GM12878 (cell line): ENCODE data around the gene KIF20B. TPM values are rescaled to one million over a fixed set of nuclear protein-coding genes. Genes with fewer than 3 reads are reported as not detected.

Experiments used
- ATAC-seq: fragments of 200-7000 bp; cut with Tn5 transposase; 3 replicates; pipeline ENCODE4 v1.9.1; 2020; ENCODE audit warnings: mild to moderate bottlenecking, moderate library complexity
- BruUV-seq: library from RNA; stranded (reverse); fragments of 400-500 nt; replicated peaks from 2 replicates; lab custom pipeline; 2021; lab: Mats Ljungman, UMichigan
- CTCF ChIA-PET: fragments of 300-600 bp; sonication (Branson Sonifier 250); formaldehyde crosslinking; extraction: SDS; loops from one replicate; lab custom pipeline; 2021; ENCODE audit warnings: inconsistent platforms; lab: Yijun Ruan, JAX
- POLR2A ChIA-PET: fragments of 350-600 bp; formaldehyde crosslinking; extraction: SDS; loops from one replicate; lab custom pipeline; 2021; ENCODE audit warnings: inconsistent platforms; lab: Charles Lee
- RAD21 ChIA-PET: fragments of 300-600 bp; sonication (Branson Sonifier 250); formaldehyde crosslinking; loops from one replicate; lab custom pipeline; 2023; ENCODE audit warnings: antibody characterized with exemption; ENCODE audit not compliant: unreplicated experiment; lab: Charles Lee
- SMC1A ChIA-PET: fragments of 300-600 bp; sonication (Branson Sonifier 250); formaldehyde crosslinking; loops from one replicate; lab custom pipeline; 2023; ENCODE audit not compliant: unreplicated experiment, uncharacterized antibody; lab: Charles Lee
- DNase-seq: peaks from one replicate; pipeline ENCODE4 v3.0.0-alpha.2; 2011; ENCODE audit warnings: low read depth, low spot score
- FAIRE-seq: peaks from 3 replicates; lab custom pipeline; 2011; peaks lifted over from hg19 to GRCh38; lab: Jason Lieb, UNC
- H2AFZ ChIP-seq: 2 replicates; pipeline ENCODE4 v1.6.0; 2011; ENCODE audit warnings: low read depth, low read length, control low read depth; ENCODE audit not compliant: control insufficient read depth
- H3K27ac ChIP-seq: 2 replicates; pipeline ENCODE4 v1.5.1; 2011; ENCODE audit warnings: control low read depth; ENCODE audit not compliant: control insufficient read depth, insufficient read depth
- H3K27me3 ChIP-seq, 2 experiments: replicated peaks in 1 of 2; 2 replicates each; pipeline versions ENCODE4 v1.6.0 to v1.6.1; 2011; ENCODE audit warnings: low read length in 1 of 2; ENCODE audit not compliant: control insufficient read depth in 2 of 2, insufficient read depth in 2 of 2
- H3K36me3 ChIP-seq, 2 experiments: 2 replicates each; pipeline ENCODE4 v1.5.1; 2011; ENCODE audit warnings: low read length in 1 of 2; ENCODE audit not compliant: control insufficient read depth in 2 of 2, insufficient read depth in 2 of 2
- H3K4me1 ChIP-seq: 2 replicates; pipeline ENCODE4 v1.6.1; 2011; ENCODE audit warnings: mild to moderate bottlenecking, low read length, moderate library complexity, mixed read lengths; ENCODE audit not compliant: control insufficient read depth, insufficient read depth
- H3K4me2 ChIP-seq: 2 replicates; pipeline ENCODE4 v1.6.0; 2011; ENCODE audit warnings: control low read depth; ENCODE audit not compliant: control insufficient read depth, insufficient read depth
- H3K4me3 ChIP-seq: fragments of 200-600 bp; sonication (generic); 2 replicates; pipeline ENCODE4 v1.5.1; 2016
- H3K79me2 ChIP-seq: 2 replicates; pipeline ENCODE4 v1.6.0; 2011; ENCODE audit warnings: low read length; ENCODE audit not compliant: control insufficient read depth, insufficient read depth
- H3K9ac ChIP-seq: 2 replicates; pipeline ENCODE4 v1.8.0; 2011; ENCODE audit warnings: low read length, control low read depth, mixed read lengths; ENCODE audit not compliant: control insufficient read depth, insufficient read depth
- H3K9me3 ChIP-seq: replicated peaks from 3 replicates; pipeline ENCODE4 v1.5.1; 2011; ENCODE audit warnings: mild to moderate bottlenecking, low read length; ENCODE audit not compliant: control insufficient read depth, insufficient read depth
- H4K20me1 ChIP-seq: 2 replicates; pipeline ENCODE4 v1.6.0; 2011; ENCODE audit not compliant: control insufficient read depth, insufficient read depth
- BHLHE40 ChIP-seq, 2 experiments: fragments of 450-650 bp in 1 of 2; IDR thresholded peaks; 2 replicates each; pipeline ENCODE4 v1.6.1; 2011 to 2017; ENCODE audit warnings: low read depth in 2 of 2, borderline replicate concordance in 1 of 2, improper control_type of control experiment in 1 of 2, low read length in 1 of 2, mild to moderate bottlenecking in 1 of 2
- PBX3 ChIP-seq: IDR thresholded peaks from 2 replicates; pipeline ENCODE4 v1.6.1; 2011; ENCODE audit warnings: mild to moderate bottlenecking, low read depth, low read length, moderate library complexity; ENCODE audit not compliant: insufficient replicate concordance
- SREBF1 ChIP-seq: IDR thresholded peaks from 2 replicates; pipeline ENCODE4 v1.6.1; 2012; ENCODE audit warnings: mild to moderate bottlenecking, low read length
- SRF ChIP-seq, 2 experiments: IDR thresholded peaks; 2 replicates each; pipeline ENCODE4 v1.6.1; 2011; ENCODE audit warnings: low read depth in 2 of 2, low read length in 2 of 2, mild to moderate bottlenecking in 1 of 2, moderate library complexity in 1 of 2
- ZBTB40 ChIP-seq: fragments of 450-650 bp; IDR thresholded peaks from 2 replicates; pipeline ENCODE4 v1.6.1; 2016; ENCODE audit warnings: mild to moderate bottlenecking, moderate library complexity, borderline replicate concordance
- ZNF207 ChIP-seq: fragments of 450-650 bp; IDR thresholded peaks from 2 replicates; pipeline ENCODE4 v1.6.1; 2014; ENCODE audit warnings: antibody characterized with exemption, mild to moderate bottlenecking, borderline replicate concordance
- WGBS: methylation state at CpG from one replicate; pipeline ENCODE4 v1.1.6; 2016; ENCODE audit warnings: low lambda C conversion rate; ENCODE audit not compliant: insufficient replicate concordance, insufficient coverage; ENCODE audit errors: missing lambda C conversion rate; 5-methylcytosine and 5-hydroxymethylcytosine counted together
- in situ Hi-C: fragments of 300-500 bp; cut with MboI; formaldehyde crosslinking; loops from 9 replicates; pipeline ENCODE4 v1.14.3; 2018; ENCODE audit warnings: mixed read lengths
- intact Hi-C: fragments of 100-400 bp; cut with micrococcal nuclease; formaldehyde crosslinking; loops from one replicate; pipeline ENCODE4 v1.14.2; 2022; ENCODE audit not compliant: unreplicated experiment
- polyA plus RNA-seq, 11 experiments: library from polyadenylated mRNA; depleted of rRNA in 4 of 11; unstranded in 6 of 11; stranded (reverse) in 5 of 11; fragments of >200 nt; fragmentation: Nextera tagmentation in 4 of 11; fragmentation: Illumina TruSeq in 1 of 11; extraction: Ambion mirVana in 4 of 11; extraction: Trizol in 1 of 11; gene quantifications; 1 replicate in 1 of 11; 2 replicates in 10 of 11; pipeline versions ENCODE4 v1.2.1 to v1.2.3, GENCODE V29; 2011 to 2016; ENCODE audit warnings: inconsistent platforms in 2 of 11, missing spikeins in 2 of 11, low read depth in 1 of 11
- total RNA-seq, 4 experiments: library from RNA; depleted of rRNA in 3 of 4; stranded (reverse); fragments of >200 nt in 3 of 4; fragmentation: Illumina TruSeq in 1 of 4; extraction: Trizol in 1 of 4; gene quantifications; 2 replicates each; pipeline versions ENCODE4 v1.2.1 to v1.2.3, GENCODE V29; 2013 to 2021
- TF ChIP-seq, protein P1 (sequence below): fragments of 450-650 bp; IDR thresholded peaks from 2 replicates; pipeline ENCODE4 v1.6.1; 2016; ENCODE audit warnings: mild to moderate bottlenecking

KIF20B gene
- total and polyA plus RNA-seq, 10 of the 15 experiments (the other 5 are each of a cell fraction or from before 2014, with no cell fraction given): 15.6 to 67.7 (median 44.3) TPM

GRCh38 chr10:89705466-89705865, 4.1 kb downstream of the KIF20B start:
- no peak for DNase-seq
- FAIRE-seq: no peak
- H3K27me3 ChIP-seq: no peaks in the 10 kb centered on the region
- no TSS peak for BruUV-seq
- intact Hi-C loops (loop anchor here (10.0 kb wide), 1 partner anchor 281 kb away; no protein-coding TSS in a partner anchor), in situ Hi-C loops (no loop called here)
- H2AFZ ChIP-seq: no peak overlapping the region; the same call in 1 of the 2 replicates
- peak overlapping the region; percentile 30; the same call in 1 of the 2 replicates for H3K4me3 ChIP-seq
- no peak overlapping the region; the same call in 1 of the 2 replicates for H3K27ac ChIP-seq
- no peaks in the 10 kb centered on the region for H3K9me3 ChIP-seq
- ChIA-PET RAD21 (interaction anchor here (0.6 kb wide), 1 partner anchor 34 kb away, joined by 3 read pairs; no protein-coding TSS in a partner anchor), POLR2A (interaction anchor here (1.6 kb wide), 1 partner anchor 62 kb away, joined by 4 read pairs; no protein-coding TSS in a partner anchor), SMC1A (interaction anchor here (1.0 to 1.7 kb wide), 5 partner anchors 11 to 95 kb away, joined by 3 to 6 read pairs (median 4); no protein-coding TSS in a partner anchor), CTCF (interaction anchor here (0.8 to 1.6 kb wide), 3 partner anchors 96 to 313 kb away, joined by 3 read pairs; partner anchors contain the start of gene IFIT1)
- H3K4me1 ChIP-seq: peaks cover 4% of the 10 kb centered on the region; the same call in 1 of the 2 replicates
- H3K36me3 ChIP-seq: no peaks in the 10 kb centered on the region; a peak in 2 of 4 replicates
- ATAC-seq: no peak
- no peak overlapping the region for H3K9ac ChIP-seq
- H3K79me2 ChIP-seq: peaks cover 84% of the 10 kb centered on the region
- H3K4me2 ChIP-seq: peak overlapping the region; percentile 77
- 44% methylated on average over 3 of the region's 3 CpGs for WGBS
- TF ChIP-seq PBX3: no peak
- TF ChIP-seq, protein P1, sequence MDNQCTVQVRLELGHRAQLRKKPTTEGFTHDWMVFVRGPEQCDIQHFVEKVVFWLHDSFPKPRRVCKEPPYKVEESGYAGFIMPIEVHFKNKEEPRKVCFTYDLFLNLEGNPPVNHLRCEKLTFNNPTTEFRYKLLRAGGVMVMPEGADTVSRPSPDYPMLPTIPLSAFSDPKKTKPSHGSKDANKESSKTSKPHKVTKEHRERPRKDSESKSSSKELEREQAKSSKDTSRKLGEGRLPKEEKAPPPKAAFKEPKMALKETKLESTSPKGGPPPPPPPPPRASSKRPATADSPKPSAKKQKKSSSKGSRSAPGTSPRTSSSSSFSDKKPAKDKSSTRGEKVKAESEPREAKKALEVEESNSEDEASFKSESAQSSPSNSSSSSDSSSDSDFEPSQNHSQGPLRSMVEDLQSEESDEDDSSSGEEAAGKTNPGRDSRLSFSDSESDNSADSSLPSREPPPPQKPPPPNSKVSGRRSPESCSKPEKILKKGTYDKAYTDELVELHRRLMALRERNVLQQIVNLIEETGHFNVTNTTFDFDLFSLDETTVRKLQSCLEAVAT: 0 out of 2 replicates have a peak, but pooled peaks have one; percentile 40
- TF ChIP-seq BHLHE40 (IDR thresholded peaks at IDR 0.05; ENCODE audit: borderline replicate concordance in 1 of 2, low read depth in 2 of 2, low read length in 1 of 2): no peak
- no peak for TF ChIP-seq ZNF207
- no peak for TF ChIP-seq SREBF1
- TF ChIP-seq ZBTB40: peak; percentile 72
- no peak for TF ChIP-seq SRF (IDR thresholded peaks at IDR 0.05; ENCODE audit: low read depth in 2 of 2, low read length in 2 of 2)
- no peaks in the 10 kb centered on the region for H4K20me1 ChIP-seq
